NCI-H1105 treated with DMSO at 0.1 percent for 48 hours (cell line): Measurements from ENCODE around the gene BTBD6.
"Not testable (repeated sequence)": the region's sequence is repeated elsewhere in the genome, so short reads cannot be mapped to it uniquely, and the experiment has no call there.

ENCODE experiments used
- DNase-seq: peaks from one replicate; lab custom pipeline; 2025; lab: John Stamatoyannopoulos, UW

The BTBD6 gene

DNA sequence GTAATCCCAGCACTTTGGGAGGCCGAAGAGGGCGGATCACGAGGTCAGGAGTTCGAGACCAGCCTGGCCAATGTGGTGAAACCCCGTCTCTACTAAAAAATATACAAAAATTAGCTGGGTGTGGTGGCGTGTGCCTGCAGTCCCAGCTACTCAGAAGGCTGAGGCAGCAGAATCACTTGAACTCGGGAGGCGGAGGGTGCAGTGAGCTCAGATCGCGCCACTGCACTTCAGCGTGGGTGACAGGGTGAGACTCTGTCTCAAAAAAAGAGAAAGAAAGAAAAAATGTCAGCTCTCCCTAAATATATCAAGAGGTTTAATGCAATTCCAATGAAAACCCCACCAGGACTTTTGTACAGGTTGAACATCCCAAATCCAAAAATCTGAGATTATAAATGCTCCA lies 49.0 kb downstream of the BTBD6 start:
- not testable (repeated sequence) for DNase-seq

DNA sequence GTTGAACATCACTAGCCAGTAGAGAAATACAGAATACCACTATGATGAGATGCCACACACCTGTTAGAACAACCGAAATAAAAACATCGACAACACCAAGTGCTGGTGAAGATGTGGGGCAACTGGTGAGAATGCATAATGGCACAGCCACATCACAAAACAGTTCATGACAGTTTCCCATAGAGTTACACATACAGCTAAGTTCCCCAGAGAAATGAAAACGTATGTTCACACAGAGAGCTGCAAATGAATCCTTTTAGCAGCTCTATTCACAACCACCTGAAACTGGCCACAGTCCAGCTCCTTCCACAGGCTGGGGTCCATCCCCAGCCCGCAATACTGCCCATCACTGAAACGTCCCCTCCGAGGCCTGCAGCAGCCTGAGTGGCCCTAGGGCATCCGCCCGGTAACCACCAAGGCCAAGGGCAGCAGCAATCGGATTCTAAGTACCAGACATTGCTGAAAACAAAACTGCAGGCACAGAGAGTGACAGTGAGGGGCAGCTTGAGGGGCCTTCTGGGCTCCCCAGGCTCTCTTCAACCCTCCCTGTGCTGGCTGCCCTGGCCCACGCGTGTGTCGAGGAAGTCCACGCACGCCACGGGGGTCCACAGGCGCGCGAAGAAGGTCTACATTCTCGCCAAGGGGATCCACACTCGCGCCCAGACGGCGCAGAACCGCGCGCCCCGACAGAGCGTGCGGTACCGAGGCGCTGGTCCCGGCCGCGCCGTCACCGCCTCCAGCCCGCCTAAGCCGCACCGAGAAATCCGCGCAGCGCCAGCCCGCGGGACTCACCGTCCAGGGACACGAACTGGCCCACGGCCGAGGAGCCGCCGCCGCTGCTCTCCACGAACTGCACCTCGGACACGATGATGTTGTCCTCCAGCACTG lies 51.6 kb downstream of the BTBD6 start:
- no peak for DNase-seq
